ENCODE data around the gene ATXN7L3. TPM values are rescaled to one million over a fixed set of nuclear protein-coding genes. Genes with fewer than 3 reads are reported as not detected.

The ATXN7L3 gene
- total and polyA plus RNA-seq, 12 donors = 23.7 to 40.6 (median 30.7) TPM

DNA sequence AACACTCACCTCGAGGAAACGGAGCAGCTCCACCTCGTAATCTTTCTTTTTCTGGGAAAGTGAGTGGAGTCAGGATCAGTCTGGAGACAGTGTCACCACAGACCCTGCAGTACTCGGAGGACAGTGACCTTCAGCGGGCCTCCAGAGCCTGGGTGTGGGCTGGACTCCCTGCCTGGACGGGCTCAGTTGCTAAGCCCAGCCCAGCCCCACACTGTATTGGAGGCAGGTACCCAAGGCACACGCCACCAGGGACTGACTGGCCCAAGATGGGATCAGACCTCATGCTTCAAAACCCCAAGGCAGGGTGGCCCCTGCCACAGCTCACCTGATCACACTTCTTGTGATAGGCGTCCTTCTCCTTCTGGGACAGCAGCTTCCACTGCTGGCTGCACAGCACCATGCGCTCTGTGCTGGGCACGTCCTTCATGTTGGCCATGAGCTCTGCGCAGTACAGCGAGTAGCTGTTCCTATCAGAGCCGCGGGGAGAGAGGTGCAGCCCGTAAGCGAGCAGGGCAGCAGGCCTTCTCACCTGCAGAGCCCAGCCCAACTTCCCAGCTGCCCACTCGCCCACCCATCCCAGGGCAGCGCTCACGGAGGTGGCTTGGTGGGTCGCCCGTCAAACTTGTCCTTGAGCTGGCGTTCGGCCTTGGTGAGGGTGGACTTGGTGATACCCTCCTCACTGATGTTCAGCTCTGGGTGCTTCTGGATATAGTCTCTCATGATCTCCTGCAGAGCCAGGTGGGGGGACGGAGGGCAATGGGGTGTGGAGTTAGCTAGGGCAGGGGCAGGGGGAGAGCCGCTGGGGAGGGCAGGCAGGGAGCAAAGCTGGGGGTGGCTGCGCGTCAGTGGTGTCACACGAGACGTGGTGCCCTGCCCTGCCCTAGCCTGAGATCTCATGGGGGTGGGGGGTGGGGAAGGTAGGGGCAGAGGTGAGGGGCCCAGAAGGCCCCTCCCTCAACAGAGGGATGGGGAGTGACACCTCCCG is 11.9 kb upstream of the ATXN7L3 start:
- intact Hi-C loops (cut with DNase I) = loop anchor here in 8 of 10 donors (2.0 to 5.0 kb wide), 7 partner anchors 111 to 311 kb away; partner anchors contain the start of genes GRN (in 3 of the 8) and SLC25A39 (in 2 of the 8)
- H3K27ac ChIP-seq = peak overlapping the region in 1 of 10 donors; percentile 61

DNA sequence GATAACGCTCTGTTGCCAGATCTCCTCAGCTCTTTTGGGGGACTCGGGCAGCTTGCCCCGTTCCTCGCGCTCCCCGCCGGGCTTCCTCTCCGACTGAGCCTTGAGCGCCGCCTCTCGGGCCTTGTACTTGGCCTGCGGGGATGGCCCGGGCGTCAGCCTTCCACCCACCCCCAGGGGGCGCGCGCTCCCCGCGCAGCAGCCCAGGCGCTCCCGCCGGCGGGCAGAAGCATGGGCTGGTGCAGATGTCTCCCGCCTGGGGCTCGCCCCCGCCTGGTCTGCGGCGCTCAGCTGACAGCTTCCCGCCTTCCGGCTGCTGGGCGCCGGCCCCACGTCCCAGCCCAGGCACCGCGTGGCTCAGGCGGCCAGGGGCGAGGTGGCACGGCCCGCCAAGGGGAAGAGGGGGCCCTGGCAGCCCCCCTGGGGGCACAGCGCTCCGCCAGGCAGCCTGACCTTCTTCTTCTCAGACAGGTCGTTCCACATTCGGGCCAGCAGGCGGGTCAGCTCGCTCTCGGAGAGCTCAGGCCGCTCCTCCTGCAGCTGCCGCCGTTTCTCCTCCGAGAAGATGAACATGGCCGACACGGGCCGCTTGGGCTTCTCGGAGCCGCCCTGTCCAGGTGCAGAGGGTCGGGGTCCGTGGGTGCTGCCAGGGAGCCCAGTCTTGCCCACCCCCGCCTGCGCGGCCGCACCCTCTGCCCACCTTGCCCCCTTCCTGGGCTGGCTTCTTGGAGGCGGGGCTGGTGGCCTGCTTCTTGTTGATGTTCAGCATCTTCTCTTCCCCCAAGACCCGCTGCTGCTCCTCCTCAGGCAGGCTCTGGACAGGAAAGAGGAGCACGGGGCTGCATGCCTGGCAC is 10.9 kb upstream of the ATXN7L3 start:
- Histone ChIP-seq H3K36me3 (peaks cover 0 to 94% (median 54%) of the 10 kb centered on the region in 9 donors), H3K4me3 (peak overlapping the region in 2 of 10 donors; percentile 6 to 19), H3K9me3 (no peaks in the 10 kb centered on the region), H3K27me3 (no peaks in the 10 kb centered on the region), H3K27ac (peak overlapping the region in 7 of 10 donors; percentile 11 to 72 (median 48)), H3K4me1 (peaks cover 5 to 26% (median 13%) of the 10 kb centered on the region in 9 donors)
- ATAC-seq (peak; percentile 87 to 96 (median 92)), DNase-seq (peak; percentile 86 to 91)
- WGBS, 2 donors = 28 to 31% methylated on average over 62 to 64 of the region's 64 CpGs
- TF ChIP-seq, protein P1, sequence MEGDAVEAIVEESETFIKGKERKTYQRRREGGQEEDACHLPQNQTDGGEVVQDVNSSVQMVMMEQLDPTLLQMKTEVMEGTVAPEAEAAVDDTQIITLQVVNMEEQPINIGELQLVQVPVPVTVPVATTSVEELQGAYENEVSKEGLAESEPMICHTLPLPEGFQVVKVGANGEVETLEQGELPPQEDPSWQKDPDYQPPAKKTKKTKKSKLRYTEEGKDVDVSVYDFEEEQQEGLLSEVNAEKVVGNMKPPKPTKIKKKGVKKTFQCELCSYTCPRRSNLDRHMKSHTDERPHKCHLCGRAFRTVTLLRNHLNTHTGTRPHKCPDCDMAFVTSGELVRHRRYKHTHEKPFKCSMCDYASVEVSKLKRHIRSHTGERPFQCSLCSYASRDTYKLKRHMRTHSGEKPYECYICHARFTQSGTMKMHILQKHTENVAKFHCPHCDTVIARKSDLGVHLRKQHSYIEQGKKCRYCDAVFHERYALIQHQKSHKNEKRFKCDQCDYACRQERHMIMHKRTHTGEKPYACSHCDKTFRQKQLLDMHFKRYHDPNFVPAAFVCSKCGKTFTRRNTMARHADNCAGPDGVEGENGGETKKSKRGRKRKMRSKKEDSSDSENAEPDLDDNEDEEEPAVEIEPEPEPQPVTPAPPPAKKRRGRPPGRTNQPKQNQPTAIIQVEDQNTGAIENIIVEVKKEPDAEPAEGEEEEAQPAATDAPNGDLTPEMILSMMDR (IDR thresholded peaks at IDR 0.05) = peak; percentile 97 to 100 (median 99)
- intact Hi-C loops (cut with DNase I) = loop anchor here in 9 of 10 donors (1.0 to 5.0 kb wide), 8 partner anchors 112 to 312 kb away; partner anchors contain the start of genes GRN (in 3 of the 9) and SLC25A39 (in 2 of the 9)

More for the DNA sequence above, 11.9 kb upstream of the ATXN7L3 start:
- TF ChIP-seq, protein P1 (IDR thresholded peaks at IDR 0.05) = no peak
- H3K36me3 ChIP-seq = peaks cover 0 to 98% (median 64%) of the 10 kb centered on the region in 9 donors
- DNase-seq (no peak), ATAC-seq (no peak)
- H3K4me3 ChIP-seq = no peak overlapping the region
- no peaks in the 10 kb centered on the region for H3K27me3 ChIP-seq
- WGBS, 2 donors = 92% methylated on average over 30 of the region's 30 CpGs
- H3K4me1 ChIP-seq = peaks cover 5 to 37% (median 19%) of the 10 kb centered on the region in 9 donors
- H3K9me3 ChIP-seq = no peaks in the 10 kb centered on the region

DNA sequence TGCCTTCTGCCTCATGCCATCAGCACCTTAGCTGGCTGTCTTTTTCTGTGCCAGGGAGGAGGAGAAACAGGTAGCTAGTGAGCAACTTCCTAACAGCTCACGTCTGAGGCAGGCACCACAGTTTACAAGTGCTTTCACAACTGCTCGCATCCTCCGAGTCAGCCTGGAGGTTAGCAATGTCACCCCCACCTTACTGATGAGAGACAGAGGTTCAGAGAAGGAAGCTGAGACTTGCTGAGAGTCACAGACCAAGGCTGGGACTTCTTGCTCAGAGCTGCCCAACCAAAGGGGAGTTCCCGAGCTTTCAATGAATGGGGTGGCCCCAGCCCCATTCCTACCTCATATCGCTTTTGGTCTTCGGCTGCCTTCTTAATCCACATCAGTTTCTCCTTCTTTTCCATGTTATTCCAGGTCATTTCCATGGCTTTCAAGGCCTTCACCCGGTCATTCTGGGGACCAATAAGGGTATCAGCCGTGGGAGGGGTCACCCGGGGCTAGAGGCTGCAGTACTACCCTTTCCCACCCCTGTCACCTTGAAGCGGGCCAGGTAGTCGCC is 10.2 kb upstream of the ATXN7L3 start:
- H3K4me3 ChIP-seq = no peak overlapping the region
- H3K27ac ChIP-seq = peak overlapping the region in 6 of 10 donors; percentile 9 to 72 (median 54)
- no peaks in the 10 kb centered on the region for H3K9me3 ChIP-seq
- no peak for ATAC-seq
- intact Hi-C loops (cut with DNase I) = loop anchor here in 9 of 10 donors (1.0 to 5.0 kb wide), 8 partner anchors 112 to 312 kb away; partner anchors contain the start of genes GRN (in 3 of the 9) and SLC25A39 (in 2 of the 9)
- peaks cover 5 to 26% (median 13%) of the 10 kb centered on the region in 9 donors for H3K4me1 ChIP-seq
- no peak for DNase-seq
- peaks cover 0 to 87% (median 47%) of the 10 kb centered on the region in 9 donors for H3K36me3 ChIP-seq
- TF ChIP-seq, protein P1 (IDR thresholded peaks at IDR 0.05) = no peak
- WGBS, 2 donors = 75 to 78% methylated on average over 11 of the region's 11 CpGs
- no peaks in the 10 kb centered on the region for H3K27me3 ChIP-seq

Data from heart right ventricle (tissue), 16 donors.